Fibroblast of the aortic adventitia (primary cell): ENCODE measurements around the gene FOXN4. TPM values are rescaled to one million over a fixed set of nuclear protein-coding genes. Genes with fewer than 3 reads are reported as not detected.

ENCODE experiments used
- DNase-seq: peaks from one replicate; pipeline ENCODE4 v3.0.0-alpha.2; 2010; ENCODE audit warnings: low read depth
- H3K4me3 ChIP-seq: 2 replicates; pipeline ENCODE4 v1.5.1; 2011; ENCODE audit warnings: low read depth, mild to moderate bottlenecking, control low read depth, low read length, moderate library complexity
- total RNA-seq: library from RNA; depleted of rRNA; stranded (reverse); fragments of >200 nt; gene quantifications from 2 replicates; pipeline ENCODE4 v1.2.3, GENCODE V29; 2012; ENCODE audit warnings: low replicate concordance
- TF ChIP-seq, protein P1 (sequence below): IDR thresholded peaks from 2 replicates; pipeline ENCODE4 v1.5.1; 2011; ENCODE audit warnings: mild to moderate bottlenecking, low read length, control low read depth, inconsistent platforms; ENCODE audit not compliant: insufficient read depth

FOXN4 gene, protein sequence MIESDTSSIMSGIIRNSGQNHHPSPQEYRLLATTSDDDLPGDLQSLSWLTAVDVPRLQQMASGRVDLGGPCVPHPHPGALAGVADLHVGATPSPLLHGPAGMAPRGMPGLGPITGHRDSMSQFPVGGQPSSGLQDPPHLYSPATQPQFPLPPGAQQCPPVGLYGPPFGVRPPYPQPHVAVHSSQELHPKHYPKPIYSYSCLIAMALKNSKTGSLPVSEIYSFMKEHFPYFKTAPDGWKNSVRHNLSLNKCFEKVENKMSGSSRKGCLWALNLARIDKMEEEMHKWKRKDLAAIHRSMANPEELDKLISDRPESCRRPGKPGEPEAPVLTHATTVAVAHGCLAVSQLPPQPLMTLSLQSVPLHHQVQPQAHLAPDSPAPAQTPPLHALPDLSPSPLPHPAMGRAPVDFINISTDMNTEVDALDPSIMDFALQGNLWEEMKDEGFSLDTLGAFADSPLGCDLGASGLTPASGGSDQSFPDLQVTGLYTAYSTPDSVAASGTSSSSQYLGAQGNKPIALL
- not detected in 2 replicates for total RNA-seq

DNA sequence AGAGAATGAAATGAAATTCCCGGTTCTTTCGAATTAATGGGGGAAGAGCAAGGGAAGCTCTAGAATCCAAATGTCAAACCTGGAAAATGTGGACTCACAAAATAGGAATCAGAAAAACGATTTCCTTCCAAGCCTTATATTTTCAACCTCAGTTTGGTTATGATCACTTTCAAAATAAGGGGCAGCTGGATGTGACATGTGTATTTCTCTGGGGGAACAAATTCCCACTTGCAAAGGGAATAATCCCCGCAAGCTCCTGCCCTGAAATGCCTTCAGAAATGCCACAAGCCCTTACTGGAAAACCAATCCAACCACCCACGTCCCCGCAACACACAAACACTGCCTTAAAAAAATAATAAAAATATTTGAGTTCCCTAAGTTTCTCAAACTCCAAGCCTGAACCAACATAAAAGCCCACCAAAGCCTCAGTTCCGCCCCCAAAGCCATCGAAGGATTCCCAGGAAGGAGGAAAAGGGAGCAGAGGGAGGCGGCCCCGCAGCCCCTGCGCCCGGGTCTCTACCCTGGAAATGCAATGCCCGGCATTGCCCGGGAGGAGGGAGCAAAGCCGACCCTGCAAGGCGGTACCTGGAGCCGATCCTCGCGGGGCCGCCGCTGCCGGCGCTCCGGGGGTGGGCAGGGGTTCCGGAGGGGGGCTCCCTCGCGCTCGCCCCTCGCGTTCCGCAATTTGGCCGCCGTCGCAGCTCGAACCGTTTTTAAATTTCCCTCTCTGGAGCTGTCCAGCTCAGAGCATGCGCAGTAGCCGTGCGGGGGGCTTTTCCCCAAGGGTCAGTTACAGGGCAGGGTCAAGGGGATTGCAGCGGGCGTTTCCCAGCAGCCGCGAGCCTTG lies at the start of gene FOXN4:
FOXN4 (minus strand) TSS at position 751 of the 847 bp plus-strand sequence. CDS start 963 bp downstream, outside the sequence.
- H3K4me3 ChIP-seq: no peak within 1 kb of the TSS
- DNase-seq: no peak
- TF ChIP-seq, protein P1, sequence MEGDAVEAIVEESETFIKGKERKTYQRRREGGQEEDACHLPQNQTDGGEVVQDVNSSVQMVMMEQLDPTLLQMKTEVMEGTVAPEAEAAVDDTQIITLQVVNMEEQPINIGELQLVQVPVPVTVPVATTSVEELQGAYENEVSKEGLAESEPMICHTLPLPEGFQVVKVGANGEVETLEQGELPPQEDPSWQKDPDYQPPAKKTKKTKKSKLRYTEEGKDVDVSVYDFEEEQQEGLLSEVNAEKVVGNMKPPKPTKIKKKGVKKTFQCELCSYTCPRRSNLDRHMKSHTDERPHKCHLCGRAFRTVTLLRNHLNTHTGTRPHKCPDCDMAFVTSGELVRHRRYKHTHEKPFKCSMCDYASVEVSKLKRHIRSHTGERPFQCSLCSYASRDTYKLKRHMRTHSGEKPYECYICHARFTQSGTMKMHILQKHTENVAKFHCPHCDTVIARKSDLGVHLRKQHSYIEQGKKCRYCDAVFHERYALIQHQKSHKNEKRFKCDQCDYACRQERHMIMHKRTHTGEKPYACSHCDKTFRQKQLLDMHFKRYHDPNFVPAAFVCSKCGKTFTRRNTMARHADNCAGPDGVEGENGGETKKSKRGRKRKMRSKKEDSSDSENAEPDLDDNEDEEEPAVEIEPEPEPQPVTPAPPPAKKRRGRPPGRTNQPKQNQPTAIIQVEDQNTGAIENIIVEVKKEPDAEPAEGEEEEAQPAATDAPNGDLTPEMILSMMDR: no peak

GRCh38 chr12:109358154-109358869 lies 49.2 kb upstream of the FOXN4 start:
- DNase-seq: peak; percentile 59
- TF ChIP-seq, protein P1: no peak
- peak overlapping the region; percentile 49 for H3K4me3 ChIP-seq

DNA sequence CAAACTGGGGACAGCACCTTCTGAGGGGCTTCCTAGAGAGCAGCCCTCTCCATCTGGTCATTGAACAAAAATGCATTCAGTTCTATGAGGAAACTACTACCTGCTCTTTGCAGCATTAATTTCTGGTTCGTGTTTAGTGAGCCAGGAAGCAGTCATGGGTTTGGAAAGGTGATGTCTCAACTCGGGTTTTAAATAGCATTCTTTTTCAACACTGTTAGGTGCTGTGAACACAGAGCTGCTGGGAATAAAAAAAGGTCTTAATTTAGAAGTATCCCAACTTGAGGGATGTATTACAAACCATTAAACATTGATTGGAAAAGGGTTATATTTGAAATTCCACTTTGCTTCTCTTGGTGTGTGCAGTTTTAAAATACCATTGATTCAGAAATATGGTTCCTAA lies 47.9 kb upstream of the FOXN4 start:
- TF ChIP-seq, protein P1: no peak
- no peak for DNase-seq
- no peak overlapping the region for H3K4me3 ChIP-seq

GRCh38 chr12:109356577-109356976 lies 47.5 kb upstream of the FOXN4 start:
- TF ChIP-seq, protein P1: no peak
- DNase-seq: no peak
- H3K4me3 ChIP-seq: no peak overlapping the region

- no peak for DNase-seq
- TF ChIP-seq, protein P1: no peak
Measured at GRCh38 chr12:109352184-109352583, 43.1 kb upstream of the FOXN4 start.

DNA sequence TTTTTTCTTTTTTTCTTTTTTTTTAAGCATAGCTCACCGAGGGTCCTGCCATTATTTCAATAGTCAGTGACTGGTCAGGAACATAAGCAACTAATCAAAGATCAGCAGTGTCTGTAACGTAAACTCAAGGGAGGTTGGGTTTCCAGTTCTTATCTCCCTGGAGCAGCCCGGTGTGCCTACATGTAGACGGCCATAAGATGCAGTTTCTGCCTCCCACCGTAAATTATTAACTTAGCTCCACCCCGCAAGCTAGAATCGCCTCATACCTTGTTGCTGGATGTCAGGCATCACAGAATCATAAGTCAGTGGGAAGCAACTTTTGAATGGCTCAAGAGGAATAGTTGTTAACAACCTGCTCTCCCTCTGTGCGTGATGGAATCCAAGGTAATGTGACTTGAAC lies 38.5 kb upstream of the FOXN4 start, which contains the start of gene MYO1H:
MYO1H (plus strand) TSS at position 312 of the 400 bp plus-strand sequence; CDS start at position 373, 61 bp downstream.
- TF ChIP-seq, protein P1: no peak
- H3K4me3 ChIP-seq: no peak within 1 kb of the TSS
- no peak for DNase-seq

More at GRCh38 chr12:109352184-109352583, 43.1 kb upstream of the FOXN4 start:
- no peak overlapping the region for H3K4me3 ChIP-seq
